SK-N-SH (cell line): Measurements from ENCODE around the gene MRPL18. TPM values are rescaled to one million over a fixed set of nuclear protein-coding genes. Genes with fewer than 3 reads are reported as not detected.

Experiments
- CTCF ChIA-PET: fragments of 300-600, 350-600 bp; formaldehyde crosslinking; extraction: SDS; loops from one replicate; lab custom pipeline; 2021; lab: Yijun Ruan, JAX
- POLR2A ChIA-PET: fragments of 350-600 bp; sonication (Branson Sonifier 250); formaldehyde crosslinking; extraction: SDS; loops from one replicate; lab custom pipeline; 2020; ENCODE audit warnings: antibody characterized with exemption, inconsistent platforms; lab: Yijun Ruan, JAX
- DNase-seq: peaks from one replicate; pipeline ENCODE4 v3.0.0; 2012
- H2AFZ ChIP-seq: fragments of 200-600 bp; sonication (generic); 2 replicates; pipeline ENCODE4 v1.8.1; 2016; ENCODE audit warnings: antibody characterized with exemption, mild to moderate bottlenecking, low read depth
- H3F3A ChIP-seq: fragments of 200-600 bp; sonication (generic); replicated peaks from 2 replicates; pipeline ENCODE3; 2016; ENCODE audit warnings: antibody characterized with exemption, mild to moderate bottlenecking; ENCODE audit not compliant: insufficient read depth
- H3K27ac ChIP-seq, 2 experiments: fragments of 200-500 bp in 1 of 2; fragments of 200-600 bp in 1 of 2; sonication (Bioruptor generic) in 1 of 2; sonication (generic), shearing (Covaris generic) in 1 of 2; 2 replicates each; pipeline versions ENCODE4 v1.5.1 to v1.6.1; 2014 to 2016; ENCODE audit warnings: low read depth in 2 of 2, inconsistent platforms in 1 of 2, low read length in 1 of 2, mild to moderate bottlenecking in 1 of 2, mixed read lengths in 1 of 2
- H3K27me3 ChIP-seq: fragments of 200-600 bp; sonication (generic), shearing (Covaris generic); 2 replicates; pipeline ENCODE4 v1.6.1; 2016; ENCODE audit warnings: mixed run types; ENCODE audit not compliant: insufficient read depth
- H3K36me3 ChIP-seq, 2 experiments: fragments of 200-500 bp in 1 of 2; fragments of 200-600 bp in 1 of 2; sonication (Bioruptor generic) in 1 of 2; sonication (generic) in 1 of 2; replicated peaks in 1 of 2; 2 replicates each; pipeline versions ENCODE3 to v1.5.1; 2014 to 2016; ENCODE audit warnings: low read length in 1 of 2, mild to moderate bottlenecking in 1 of 2; ENCODE audit not compliant: insufficient read depth in 2 of 2, control insufficient read depth in 1 of 2
- H3K4me1 ChIP-seq, 2 experiments: fragments of 200-500 bp in 1 of 2; fragments of 200-600 bp in 1 of 2; sonication (Bioruptor generic) in 1 of 2; sonication (generic), shearing (Covaris generic) in 1 of 2; 2 replicates each; pipeline versions ENCODE4 v1.5.1 to v1.6.1; 2014 to 2016; ENCODE audit warnings: low read depth in 1 of 2, low read length in 1 of 2, mixed run types in 1 of 2; ENCODE audit not compliant: insufficient read depth in 2 of 2, control insufficient read depth in 1 of 2
- H3K4me2 ChIP-seq: fragments of 200-600 bp; sonication (generic), shearing (Covaris generic); 2 replicates; pipeline ENCODE4 v1.6.1; 2017; ENCODE audit warnings: mixed run types
- H3K4me3 ChIP-seq, 2 experiments: fragments of 200-500 bp in 1 of 2; fragments of 200-600 bp in 1 of 2; sonication (Bioruptor generic) in 1 of 2; sonication (generic), shearing (Covaris generic) in 1 of 2; 2 replicates each; pipeline versions ENCODE4 v1.5.1 to v1.8.1; 2014 to 2016; ENCODE audit warnings: low read depth in 2 of 2, inconsistent platforms in 1 of 2, low read length in 1 of 2, mild to moderate bottlenecking in 1 of 2, mixed read lengths in 1 of 2, moderate library complexity in 1 of 2
- H3K79me2 ChIP-seq: fragments of 200-600 bp; sonication (generic); 2 replicates; pipeline ENCODE4 v1.8.1; 2017; ENCODE audit warnings: mild to moderate bottlenecking; ENCODE audit not compliant: insufficient read depth
- H3K9ac ChIP-seq: fragments of 200-600 bp; sonication (generic); 2 replicates; pipeline ENCODE4 v1.6.1; 2017; ENCODE audit warnings: mixed run types
- H3K9me2 ChIP-seq: fragments of 200-600 bp; sonication (generic); 2 replicates; pipeline ENCODE4 v1.6.1; 2017; ENCODE audit warnings: mixed run types
- H3K9me3 ChIP-seq: fragments of 200-600 bp; sonication (generic); 2 replicates; pipeline ENCODE4 v1.6.1; 2017; ENCODE audit warnings: mixed run types, mild to moderate bottlenecking, moderate library complexity
- H4K20me1 ChIP-seq: fragments of 200-600 bp; sonication (generic); 2 replicates; pipeline ENCODE4 v1.6.1; 2017; ENCODE audit warnings: mild to moderate bottlenecking, mixed run types; ENCODE audit not compliant: insufficient read depth
- ELF1 ChIP-seq: IDR thresholded peaks from 2 replicates; pipeline ENCODE4 v1.4.0; 2012
- FOXJ3 ChIP-seq: sonication (generic); formaldehyde crosslinking; IDR thresholded peaks from 2 replicates; pipeline ENCODE4 v1.5.1; 2020; ENCODE audit warnings: mild to moderate bottlenecking, missing genetic modification reagents
- FOXM1 ChIP-seq: IDR thresholded peaks from 2 replicates; pipeline ENCODE4 v1.4.0; 2012; ENCODE audit warnings: low read depth, mild to moderate bottlenecking
- GABPA ChIP-seq: IDR thresholded peaks from 2 replicates; pipeline ENCODE4 v1.4.0; 2012; ENCODE audit warnings: low read depth, mild to moderate bottlenecking
- JUND ChIP-seq: IDR thresholded peaks from 2 replicates; pipeline ENCODE4 v1.4.0; 2012
- MEF2A ChIP-seq: IDR thresholded peaks from 2 replicates; pipeline ENCODE4 v1.4.0; 2012; ENCODE audit warnings: low read depth, borderline replicate concordance
- MXI1 ChIP-seq: IDR thresholded peaks from 2 replicates; pipeline ENCODE4 v1.6.1; 2012; ENCODE audit warnings: mild to moderate bottlenecking, low read depth, low read length, improper control_type of control experiment
- RCOR1 ChIP-seq: fragments of 150-350 bp; IDR thresholded peaks from 2 replicates; pipeline ENCODE4 v1.6.1; 2017; ENCODE audit warnings: antibody characterized with exemption, low read length
- RFX5 ChIP-seq: IDR thresholded peaks from 2 replicates; pipeline ENCODE4 v1.6.1; 2012; ENCODE audit warnings: mild to moderate bottlenecking, improper control_type of control experiment, low read length
- SIN3A ChIP-seq: IDR thresholded peaks from 2 replicates; pipeline ENCODE4 v1.6.1; 2012; ENCODE audit warnings: low read depth, mild to moderate bottlenecking, low read length, moderate library complexity, borderline replicate concordance
- TAF1 ChIP-seq: IDR thresholded peaks from 2 replicates; pipeline ENCODE4 v1.6.1; 2012; ENCODE audit warnings: low read depth, mild to moderate bottlenecking, low read length, moderate library complexity, borderline replicate concordance
- TCF12 ChIP-seq: IDR thresholded peaks from 2 replicates; pipeline ENCODE4 v1.4.0; 2012
- TEAD4 ChIP-seq: IDR thresholded peaks from 2 replicates; pipeline ENCODE4 v1.4.0; 2012; ENCODE audit warnings: mild to moderate bottlenecking, borderline replicate concordance; ENCODE audit not compliant: insufficient read depth
- YY1 ChIP-seq: IDR thresholded peaks from 2 replicates; pipeline ENCODE4 v1.4.0; 2012; ENCODE audit warnings: low read depth, mild to moderate bottlenecking
- WGBS: methylation state at CpG from one replicate; pipeline ENCODE4 v1.1.6; 2017; ENCODE audit warnings: low lambda C conversion rate; 5-methylcytosine and 5-hydroxymethylcytosine counted together
- polyA plus RNA-seq, 3 experiments: library from polyadenylated mRNA; depleted of rRNA; stranded (reverse); fragments of >200 nt; gene quantifications; 2 replicates each; pipeline ENCODE4 v1.2.3, GENCODE V29; 2012
- TF ChIP-seq, protein P1 (sequence below): fragments of 150-350 bp; IDR thresholded peaks from 2 replicates; pipeline ENCODE4 v1.6.1; 2017; ENCODE audit warnings: antibody characterized with exemption, low read length, low read depth, borderline replicate concordance
- TF ChIP-seq, protein P2 (sequence below): fragments of 150-350 bp; IDR thresholded peaks from 2 replicates; pipeline ENCODE4 v1.6.1; 2016; ENCODE audit warnings: mild to moderate bottlenecking, low read depth, low read length

The MRPL18 gene
- polyA plus RNA-seq, 1 of the 3 experiments (the other 2 are of a cell fraction): 84.4 TPM

DNA sequence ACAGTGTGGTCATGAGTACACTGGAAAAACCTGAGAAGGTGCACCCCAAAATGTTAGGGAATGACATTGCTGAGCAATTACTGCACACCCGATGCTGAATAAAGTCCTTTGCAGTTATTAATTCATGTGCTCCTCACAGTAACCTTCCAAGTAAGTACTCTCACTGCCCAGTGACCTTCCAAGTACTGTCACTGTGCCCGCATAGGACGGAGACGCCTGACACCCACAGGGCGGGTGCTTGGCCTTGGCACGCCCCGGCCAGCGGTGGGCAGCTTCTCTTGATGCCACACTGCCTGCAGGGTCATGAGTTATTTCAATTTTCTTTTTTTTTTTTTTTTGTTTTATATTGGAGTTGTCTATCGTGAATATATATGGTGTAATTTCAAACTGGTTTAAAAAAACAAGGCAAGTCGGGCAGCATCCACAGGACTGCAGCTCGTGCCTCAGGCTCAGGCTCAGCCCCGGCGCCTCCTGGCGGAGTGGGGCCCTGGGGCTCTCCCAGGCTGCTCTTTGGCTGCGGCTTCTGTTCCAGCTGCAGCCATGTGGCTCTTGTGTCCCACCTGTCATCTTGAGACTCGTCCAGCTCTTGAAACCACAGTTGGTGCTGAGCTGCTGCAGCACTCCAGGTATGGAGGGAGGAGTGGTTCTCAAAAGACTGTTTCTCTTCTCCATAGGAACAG is 36.8 kb downstream of the MRPL18 start:
- POLR2A ChIA-PET: no interaction called here
- H3K9ac ChIP-seq: no peak overlapping the region
- CTCF ChIA-PET: interaction anchor here (0.7 kb wide), 1 partner anchor 10 kb away, joined by 3 read pairs; no protein-coding TSS in a partner anchor
- WGBS: 83% methylated on average over 16 of the region's 16 CpGs
- H3K4me3 ChIP-seq: no peak overlapping the region
- no peak overlapping the region for H2AFZ ChIP-seq
- H3K27ac ChIP-seq: no peak overlapping the region
- no peaks in the 10 kb centered on the region for H3K9me3 ChIP-seq
- TF ChIP-seq RCOR1: no peak
- no peak for TF ChIP-seq TAF1
- no peak for TF ChIP-seq SIN3A
- TF ChIP-seq, protein P1, sequence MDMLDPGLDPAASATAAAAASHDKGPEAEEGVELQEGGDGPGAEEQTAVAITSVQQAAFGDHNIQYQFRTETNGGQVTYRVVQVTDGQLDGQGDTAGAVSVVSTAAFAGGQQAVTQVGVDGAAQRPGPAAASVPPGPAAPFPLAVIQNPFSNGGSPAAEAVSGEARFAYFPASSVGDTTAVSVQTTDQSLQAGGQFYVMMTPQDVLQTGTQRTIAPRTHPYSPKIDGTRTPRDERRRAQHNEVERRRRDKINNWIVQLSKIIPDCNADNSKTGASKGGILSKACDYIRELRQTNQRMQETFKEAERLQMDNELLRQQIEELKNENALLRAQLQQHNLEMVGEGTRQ: no peak
- no peak for TF ChIP-seq TCF12
- TF ChIP-seq YY1: no peak
- TF ChIP-seq, all 33 proteins: peak for 0
- no peaks in the 10 kb centered on the region for H4K20me1 ChIP-seq
- no peaks in the 10 kb centered on the region for H3K27me3 ChIP-seq
- H3K79me2 ChIP-seq: no peaks in the 10 kb centered on the region
- no peaks in the 10 kb centered on the region for H3K4me1 ChIP-seq
- H3K9me2 ChIP-seq: no peaks in the 10 kb centered on the region
- no peak overlapping the region for H3K4me2 ChIP-seq
- no peak for DNase-seq
- no peaks in the 10 kb centered on the region for H3F3A ChIP-seq
- no peaks in the 10 kb centered on the region for H3K36me3 ChIP-seq

DNA sequence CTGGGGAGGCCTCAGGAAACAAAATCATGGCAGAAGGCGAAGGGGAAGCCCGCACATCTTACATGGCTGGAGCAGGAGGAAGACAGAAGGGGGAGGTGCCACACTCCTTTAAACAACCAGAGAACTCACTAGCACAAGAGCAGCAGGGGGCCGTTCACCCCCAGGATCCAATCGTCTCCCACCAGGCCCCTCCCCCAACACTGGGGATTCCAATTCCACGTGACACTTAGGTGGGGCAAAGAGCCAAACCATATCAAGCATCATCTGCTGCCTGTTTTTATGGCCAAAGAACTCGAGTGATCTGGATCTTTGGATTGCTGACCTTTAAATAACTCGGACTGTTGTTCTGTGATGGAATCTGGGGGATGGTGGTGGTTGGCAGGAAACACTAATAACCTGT is 37.8 kb downstream of the MRPL18 start:
- WGBS: 47% methylated on average over 6 of the region's 7 CpGs

More for the DNA sequence above, 37.8 kb downstream of the MRPL18 start:
- H4K20me1 ChIP-seq: no peaks in the 10 kb centered on the region
- no peak for DNase-seq
- no peaks in the 10 kb centered on the region for H3K36me3 ChIP-seq
- H2AFZ ChIP-seq: no peak overlapping the region
- no peaks in the 10 kb centered on the region for H3K79me2 ChIP-seq
- TF ChIP-seq MEF2A (no peak), SIN3A (no peak), FOXM1 (no peak), ELF1 (no peak), FOXJ3 (CRISPR knock-in tag) (no peak), MXI1 (no peak), GABPA (no peak), JUND (no peak), TAF1 (no peak), TEAD4 (no peak), RFX5 (no peak)
- TF ChIP-seq, protein P2, sequence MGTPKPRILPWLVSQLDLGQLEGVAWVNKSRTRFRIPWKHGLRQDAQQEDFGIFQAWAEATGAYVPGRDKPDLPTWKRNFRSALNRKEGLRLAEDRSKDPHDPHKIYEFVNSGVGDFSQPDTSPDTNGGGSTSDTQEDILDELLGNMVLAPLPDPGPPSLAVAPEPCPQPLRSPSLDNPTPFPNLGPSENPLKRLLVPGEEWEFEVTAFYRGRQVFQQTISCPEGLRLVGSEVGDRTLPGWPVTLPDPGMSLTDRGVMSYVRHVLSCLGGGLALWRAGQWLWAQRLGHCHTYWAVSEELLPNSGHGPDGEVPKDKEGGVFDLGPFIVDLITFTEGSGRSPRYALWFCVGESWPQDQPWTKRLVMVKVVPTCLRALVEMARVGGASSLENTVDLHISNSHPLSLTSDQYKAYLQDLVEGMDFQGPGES: no peak
- no peaks in the 10 kb centered on the region for H3K9me3 ChIP-seq
- H3F3A ChIP-seq: no peaks in the 10 kb centered on the region
- no peak overlapping the region for H3K4me3 ChIP-seq
- H3K27me3 ChIP-seq: no peaks in the 10 kb centered on the region
- no peaks in the 10 kb centered on the region for H3K4me1 ChIP-seq
- CTCF ChIA-PET: no interaction called here
- H3K27ac ChIP-seq: no peak overlapping the region
- POLR2A ChIA-PET: no interaction called here
- H3K9ac ChIP-seq: no peak overlapping the region
- no peak overlapping the region for H3K4me2 ChIP-seq
- H3K9me2 ChIP-seq: no peaks in the 10 kb centered on the region
